ENCODE measurements around the gene PWWP2B.

The PWWP2B gene

GRCh38 chr10:132461683-132462231 lies 64.8 kb downstream of the PWWP2B start:
- DNase-seq = no peak

- no peak for DNase-seq
Observed at GRCh38 chr10:132462463-132463332, 65.7 kb downstream of the PWWP2B start.

GRCh38 chr10:132463333-132464255 lies 66.6 kb downstream of the PWWP2B start:
- DNase-seq = no peak

DNA sequence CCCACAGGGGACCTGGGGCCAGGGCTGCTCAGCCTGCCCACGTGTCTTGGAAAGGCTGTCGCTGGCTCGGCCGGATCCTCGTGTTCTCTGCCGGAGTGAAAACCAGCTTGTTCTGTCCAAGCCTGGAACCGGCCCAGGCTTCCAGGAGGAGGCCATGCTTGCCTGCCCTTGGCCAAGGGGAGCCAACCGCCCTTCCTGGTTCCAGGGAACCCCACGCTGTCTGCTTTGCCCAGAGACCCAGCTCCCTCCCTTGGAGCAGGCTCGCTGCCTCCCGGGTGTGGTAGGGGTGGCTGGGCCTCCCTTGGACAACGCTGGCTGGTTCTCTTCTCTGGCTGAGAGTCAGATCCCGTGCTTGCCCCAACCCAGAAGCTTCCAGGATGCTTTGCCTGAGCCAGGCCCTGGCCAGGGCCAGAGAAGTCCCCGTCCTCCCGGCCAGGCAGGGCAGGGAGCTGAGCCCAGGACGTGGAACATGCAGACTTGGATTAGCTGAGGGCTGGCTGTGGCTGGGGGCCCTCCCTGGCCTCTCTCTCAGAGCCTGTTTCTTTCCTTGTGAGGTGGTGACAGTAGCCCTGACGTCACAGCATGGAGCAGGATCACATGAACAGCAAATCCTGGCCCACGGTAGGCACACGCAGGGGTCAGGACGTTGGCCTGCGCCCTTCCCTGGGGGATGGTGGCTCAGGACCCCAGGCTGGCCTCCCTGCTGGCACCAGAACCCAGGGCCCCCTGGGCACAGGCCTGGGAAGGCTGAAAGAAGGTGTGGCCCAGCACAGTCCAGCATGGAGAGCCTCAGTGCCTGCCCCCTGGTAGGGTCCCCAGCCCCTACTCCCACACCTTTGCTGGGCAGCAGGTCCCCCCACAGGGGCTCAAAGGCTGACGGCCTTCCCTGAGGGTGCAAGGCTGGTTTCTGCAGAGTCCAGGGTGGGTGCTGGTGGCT lies 67.5 kb downstream of the PWWP2B start:
- no peak for DNase-seq

DNA sequence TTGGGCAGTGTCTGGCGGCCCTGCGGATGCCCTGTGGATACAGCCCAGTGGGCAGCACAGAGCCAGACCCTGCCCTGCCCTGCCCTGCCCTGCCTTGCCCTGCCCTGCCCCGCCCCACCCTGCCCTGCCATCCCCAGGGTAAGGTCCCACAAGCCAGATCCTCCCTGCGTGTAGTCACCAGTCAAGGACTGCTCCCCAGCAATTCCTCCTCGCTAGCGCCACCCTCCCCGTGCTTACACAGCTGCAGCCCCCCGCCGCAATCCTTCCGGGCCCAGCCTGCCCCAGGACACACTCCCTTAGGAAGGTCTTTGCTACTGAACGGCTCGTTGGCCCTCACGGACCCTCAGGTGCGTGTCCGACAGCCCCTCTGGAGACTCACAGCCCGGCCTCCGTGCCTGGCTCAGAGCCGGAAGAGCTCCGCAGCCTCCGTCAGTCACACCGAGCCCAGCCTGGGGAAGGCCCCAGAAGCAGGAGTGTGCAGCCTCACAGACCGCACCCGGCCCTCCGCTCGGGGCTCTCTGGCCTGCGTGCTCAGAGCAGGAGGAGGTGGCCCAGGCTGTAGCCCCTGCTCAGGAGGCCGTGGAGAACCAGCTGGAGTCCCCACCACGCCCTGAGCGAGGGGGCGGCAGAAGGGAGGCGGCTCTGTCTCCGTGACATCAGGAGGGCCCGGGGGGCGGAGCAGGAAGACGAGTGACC lies 68.3 kb downstream of the PWWP2B start:
- DNase-seq = no peak

GRCh38 chr10:132465889-132466519 lies 69.0 kb downstream of the PWWP2B start:
- no peak for DNase-seq

- DNase-seq = no peak
Observed at GRCh38 chr10:132466520-132467463, 69.8 kb downstream of the PWWP2B start.

Measured in CD4-positive, alpha-beta T cell treated with Interleukin-6 for 4 hours (primary cell).